ENCODE results near the gene NMNAT3. TPM values are rescaled to one million over a fixed set of nuclear protein-coding genes. Genes with fewer than 3 reads are reported as not detected.

The NMNAT3 gene
- polyA plus RNA-seq, 1 of the 3 experiments (the other 2 are of a cell fraction): not detected

DNA sequence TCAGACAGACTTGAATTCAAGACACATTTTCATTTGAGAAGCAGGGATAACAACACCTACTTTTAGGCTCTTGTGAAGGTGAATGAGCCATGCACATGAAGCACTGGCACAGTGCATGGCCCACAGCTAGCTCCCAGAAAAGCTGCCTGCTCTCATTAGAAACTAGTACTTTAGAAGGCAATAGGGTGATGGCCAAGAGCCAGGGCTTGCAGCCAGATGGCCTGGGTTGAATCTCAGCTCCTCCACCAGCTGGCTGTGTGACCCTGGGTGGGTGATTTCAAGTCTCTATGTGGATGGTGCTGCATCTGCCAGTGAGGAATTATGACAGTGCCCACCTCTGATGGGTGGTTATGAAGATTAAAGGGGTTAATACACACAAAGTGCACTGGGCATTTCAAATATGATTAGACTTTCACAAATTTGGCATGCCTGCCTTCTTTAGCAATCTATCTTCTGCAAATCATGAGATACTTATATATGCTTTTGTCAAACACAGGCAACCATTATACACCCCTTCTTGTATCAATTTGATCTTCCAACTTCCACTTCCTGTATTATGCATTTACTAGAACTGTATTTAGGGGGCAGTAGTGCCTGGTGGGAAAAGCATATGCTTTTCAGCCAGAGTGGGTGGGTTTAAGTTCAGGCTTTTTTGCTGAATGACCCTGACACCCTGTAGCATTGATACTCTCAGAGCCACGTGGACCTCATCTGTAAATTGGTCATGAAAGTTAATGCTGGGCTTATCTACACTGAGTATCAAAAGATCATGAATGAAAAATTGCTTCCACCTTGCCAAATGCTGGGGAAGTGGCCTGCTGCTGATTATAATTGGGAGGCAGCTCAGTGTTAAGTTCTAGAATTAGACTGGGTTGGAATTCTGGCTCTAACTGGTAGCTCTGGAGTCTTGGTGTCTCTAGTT is 103.5 kb downstream of the NMNAT3 start (continued):
- TF ChIP-seq, protein P1, sequence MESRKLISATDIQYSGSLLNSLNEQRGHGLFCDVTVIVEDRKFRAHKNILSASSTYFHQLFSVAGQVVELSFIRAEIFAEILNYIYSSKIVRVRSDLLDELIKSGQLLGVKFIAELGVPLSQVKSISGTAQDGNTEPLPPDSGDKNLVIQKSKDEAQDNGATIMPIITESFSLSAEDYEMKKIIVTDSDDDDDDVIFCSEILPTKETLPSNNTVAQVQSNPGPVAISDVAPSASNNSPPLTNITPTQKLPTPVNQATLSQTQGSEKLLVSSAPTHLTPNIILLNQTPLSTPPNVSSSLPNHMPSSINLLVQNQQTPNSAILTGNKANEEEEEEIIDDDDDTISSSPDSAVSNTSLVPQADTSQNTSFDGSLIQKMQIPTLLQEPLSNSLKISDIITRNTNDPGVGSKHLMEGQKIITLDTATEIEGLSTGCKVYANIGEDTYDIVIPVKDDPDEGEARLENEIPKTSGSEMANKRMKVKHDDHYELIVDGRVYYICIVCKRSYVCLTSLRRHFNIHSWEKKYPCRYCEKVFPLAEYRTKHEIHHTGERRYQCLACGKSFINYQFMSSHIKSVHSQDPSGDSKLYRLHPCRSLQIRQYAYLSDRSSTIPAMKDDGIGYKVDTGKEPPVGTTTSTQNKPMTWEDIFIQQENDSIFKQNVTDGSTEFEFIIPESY (IDR thresholded peaks at IDR 0.05; ENCODE audit: borderline replicate concordance, low read depth): no peak
- TF ChIP-seq, protein P2, sequence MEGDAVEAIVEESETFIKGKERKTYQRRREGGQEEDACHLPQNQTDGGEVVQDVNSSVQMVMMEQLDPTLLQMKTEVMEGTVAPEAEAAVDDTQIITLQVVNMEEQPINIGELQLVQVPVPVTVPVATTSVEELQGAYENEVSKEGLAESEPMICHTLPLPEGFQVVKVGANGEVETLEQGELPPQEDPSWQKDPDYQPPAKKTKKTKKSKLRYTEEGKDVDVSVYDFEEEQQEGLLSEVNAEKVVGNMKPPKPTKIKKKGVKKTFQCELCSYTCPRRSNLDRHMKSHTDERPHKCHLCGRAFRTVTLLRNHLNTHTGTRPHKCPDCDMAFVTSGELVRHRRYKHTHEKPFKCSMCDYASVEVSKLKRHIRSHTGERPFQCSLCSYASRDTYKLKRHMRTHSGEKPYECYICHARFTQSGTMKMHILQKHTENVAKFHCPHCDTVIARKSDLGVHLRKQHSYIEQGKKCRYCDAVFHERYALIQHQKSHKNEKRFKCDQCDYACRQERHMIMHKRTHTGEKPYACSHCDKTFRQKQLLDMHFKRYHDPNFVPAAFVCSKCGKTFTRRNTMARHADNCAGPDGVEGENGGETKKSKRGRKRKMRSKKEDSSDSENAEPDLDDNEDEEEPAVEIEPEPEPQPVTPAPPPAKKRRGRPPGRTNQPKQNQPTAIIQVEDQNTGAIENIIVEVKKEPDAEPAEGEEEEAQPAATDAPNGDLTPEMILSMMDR (IDR thresholded peaks at IDR 0.05): no peak
- TF ChIP-seq, protein P3, sequence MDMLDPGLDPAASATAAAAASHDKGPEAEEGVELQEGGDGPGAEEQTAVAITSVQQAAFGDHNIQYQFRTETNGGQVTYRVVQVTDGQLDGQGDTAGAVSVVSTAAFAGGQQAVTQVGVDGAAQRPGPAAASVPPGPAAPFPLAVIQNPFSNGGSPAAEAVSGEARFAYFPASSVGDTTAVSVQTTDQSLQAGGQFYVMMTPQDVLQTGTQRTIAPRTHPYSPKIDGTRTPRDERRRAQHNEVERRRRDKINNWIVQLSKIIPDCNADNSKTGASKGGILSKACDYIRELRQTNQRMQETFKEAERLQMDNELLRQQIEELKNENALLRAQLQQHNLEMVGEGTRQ (IDR thresholded peaks at IDR 0.05; ENCODE audit: borderline replicate concordance, low read depth, low read length): no peak
- TF ChIP-seq NFIC (IDR thresholded peaks at IDR 0.05; ENCODE audit: borderline replicate concordance) (no peak), SMC3 (IDR thresholded peaks at IDR 0.05; ENCODE audit: low read depth, low read length) (no peak), CHD2 (IDR thresholded peaks at IDR 0.05; ENCODE audit: low read length, partially characterized antibody) (no peak), GATA2 (CRISPR knock-in tag; IDR thresholded peaks at IDR 0.05) (no peak; the same call in 1 of the 2 replicates), REST (IDR thresholded peaks at IDR 0.05; ENCODE audit: low read depth, low read length) (no peak), YY1 (IDR thresholded peaks at IDR 0.05; ENCODE audit: low read depth) (no peak), MXI1 (IDR thresholded peaks at IDR 0.05; ENCODE audit: low read depth, low read length) (peak; percentile 59; the same call in 1 of the 2 replicates), RAD21 (IDR thresholded peaks at IDR 0.05; ENCODE audit: low read length) (peak; percentile 46), POLR2AphosphoS5 (IDR thresholded peaks at IDR 0.05; ENCODE audit: low read depth, low read length) (no peak), FOXM1 (IDR thresholded peaks at IDR 0.05; ENCODE audit: low read depth) (no peak), ELF1 (IDR thresholded peaks at IDR 0.05) (no peak), USF1 (IDR thresholded peaks at IDR 0.05; ENCODE audit: borderline replicate concordance, low read depth) (no peak), TCF12 (IDR thresholded peaks at IDR 0.05) (no peak), RXRA (IDR thresholded peaks at IDR 0.05; ENCODE audit: borderline replicate concordance, low read depth) (no peak), SIN3A (IDR thresholded peaks at IDR 0.05; ENCODE audit: borderline replicate concordance, low read depth, low read length) (no peak), NRF1 (IDR thresholded peaks at IDR 0.05; ENCODE audit: low read depth, low read length) (no peak)
- TF ChIP-seq, protein P4, sequence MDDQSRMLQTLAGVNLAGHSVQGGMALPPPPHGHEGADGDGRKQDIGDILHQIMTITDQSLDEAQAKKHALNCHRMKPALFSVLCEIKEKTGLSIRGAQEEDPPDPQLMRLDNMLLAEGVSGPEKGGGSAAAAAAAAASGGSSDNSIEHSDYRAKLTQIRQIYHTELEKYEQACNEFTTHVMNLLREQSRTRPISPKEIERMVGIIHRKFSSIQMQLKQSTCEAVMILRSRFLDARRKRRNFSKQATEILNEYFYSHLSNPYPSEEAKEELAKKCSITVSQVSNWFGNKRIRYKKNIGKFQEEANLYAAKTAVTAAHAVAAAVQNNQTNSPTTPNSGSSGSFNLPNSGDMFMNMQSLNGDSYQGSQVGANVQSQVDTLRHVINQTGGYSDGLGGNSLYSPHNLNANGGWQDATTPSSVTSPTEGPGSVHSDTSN (IDR thresholded peaks at IDR 0.05): no peak
